Testis (tissue), 3 donors: Measurements from ENCODE around the gene DHX9. TPM values are rescaled to one million over a fixed set of nuclear protein-coding genes. Genes with fewer than 3 reads are reported as not detected.

Source experiments
- DNase-seq: peaks from one replicate; pipeline ENCODE4 v3.0.0-alpha.2; 2019
- H3K27ac ChIP-seq, 2 donors: fragments of 200-600 bp; sonication (generic); one replicate each; pipeline ENCODE4 v1.5.1; 2019
- H3K27me3 ChIP-seq: fragments of 200-600 bp; sonication (generic); one replicate; pipeline ENCODE4 v1.5.1; 2019
- H3K36me3 ChIP-seq: fragments of 200-600 bp; sonication (generic); one replicate; pipeline ENCODE4 v1.5.1; 2017; ENCODE audit warnings: low read depth; ENCODE audit errors: missing control alignments
- H3K4me1 ChIP-seq: fragments of 200-600 bp; sonication (generic); one replicate; pipeline ENCODE4 v1.5.1; 2019
- H3K4me3 ChIP-seq, 2 donors: fragments of 200-600 bp; sonication (generic); one replicate each; pipeline ENCODE4 v1.5.1; 2017 to 2019
- H3K9me3 ChIP-seq: fragments of 200-600 bp; sonication (generic); one replicate; pipeline ENCODE4 v1.5.1; 2017
- POLR2A ChIP-seq: fragments of 450-650 bp; IDR thresholded peaks from one replicate; pipeline ENCODE4 v1.6.1; 2017; ENCODE audit warnings: antibody characterized with exemption, mild to moderate bottlenecking, moderate library complexity
- WGBS, 2 donors: methylation state at CpG; one replicate each; pipeline ENCODE4 v1.1.5; 2018; 5-methylcytosine and 5-hydroxymethylcytosine counted together
- intact Hi-C: fragments of 100-400 bp; cut with DNase I; formaldehyde crosslinking; loops from one replicate; pipeline ENCODE4 v1.15.1; 2023; ENCODE audit warnings: low total_unique reads
- polyA plus RNA-seq: library from polyadenylated mRNA; stranded (reverse); fragments of 350-450 nt; fragmentation: Illumina TruSeq; extraction: RNeasy Lipid Tissue Mini Kit (QIAGEN cat#74804); gene quantifications from one replicate; pipeline ENCODE4 v1.2.3, GENCODE V29; 2014; ENCODE audit warnings: low read depth, low replicate concordance; ENCODE audit not compliant: insufficient read depth
- total RNA-seq, 2 donors: library from RNA; depleted of rRNA; stranded (reverse); fragments of >200 nt; gene quantifications; one replicate each; pipeline ENCODE4 v1.2.3, GENCODE V29; 2016
- TF ChIP-seq, protein P1 (sequence below), 3 experiments: fragments of 450-650 bp in 2 of 3; fragments of 200-600 bp in 1 of 3; sonication (generic) in 1 of 3; IDR thresholded peaks; one replicate each; pipeline ENCODE4 v1.5.1; 2016 to 2019; ENCODE audit warnings: antibody characterized with exemption in 3 of 3, mild to moderate bottlenecking in 2 of 3, moderate library complexity in 1 of 3

DHX9 gene
- total and polyA plus RNA-seq, 3 donors from 2014 or later: 117 to 163 (median 139) TPM

- H3K36me3 ChIP-seq: peaks cover 4% of the 10 kb centered on the region
- no peak for TF ChIP-seq POLR2A
- TF ChIP-seq, protein P1, sequence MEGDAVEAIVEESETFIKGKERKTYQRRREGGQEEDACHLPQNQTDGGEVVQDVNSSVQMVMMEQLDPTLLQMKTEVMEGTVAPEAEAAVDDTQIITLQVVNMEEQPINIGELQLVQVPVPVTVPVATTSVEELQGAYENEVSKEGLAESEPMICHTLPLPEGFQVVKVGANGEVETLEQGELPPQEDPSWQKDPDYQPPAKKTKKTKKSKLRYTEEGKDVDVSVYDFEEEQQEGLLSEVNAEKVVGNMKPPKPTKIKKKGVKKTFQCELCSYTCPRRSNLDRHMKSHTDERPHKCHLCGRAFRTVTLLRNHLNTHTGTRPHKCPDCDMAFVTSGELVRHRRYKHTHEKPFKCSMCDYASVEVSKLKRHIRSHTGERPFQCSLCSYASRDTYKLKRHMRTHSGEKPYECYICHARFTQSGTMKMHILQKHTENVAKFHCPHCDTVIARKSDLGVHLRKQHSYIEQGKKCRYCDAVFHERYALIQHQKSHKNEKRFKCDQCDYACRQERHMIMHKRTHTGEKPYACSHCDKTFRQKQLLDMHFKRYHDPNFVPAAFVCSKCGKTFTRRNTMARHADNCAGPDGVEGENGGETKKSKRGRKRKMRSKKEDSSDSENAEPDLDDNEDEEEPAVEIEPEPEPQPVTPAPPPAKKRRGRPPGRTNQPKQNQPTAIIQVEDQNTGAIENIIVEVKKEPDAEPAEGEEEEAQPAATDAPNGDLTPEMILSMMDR (IDR thresholded peaks at IDR 0.05): no peak
- WGBS, 2 donors: 89 to 93% methylated on average over 3 of the region's 3 CpGs
- H3K9me3 ChIP-seq: no peaks in the 10 kb centered on the region
- H3K4me1 ChIP-seq: peaks cover 8% of the 10 kb centered on the region
- no peak for DNase-seq
- no peak overlapping the region for H3K4me3 ChIP-seq
- no peak overlapping the region for H3K27ac ChIP-seq
- intact Hi-C loops: no loop called here
- no peaks in the 10 kb centered on the region for H3K27me3 ChIP-seq
These were observed 18.1 kb downstream of the DHX9 start for GRCh38 chr1:182857212-182857611.

DNA sequence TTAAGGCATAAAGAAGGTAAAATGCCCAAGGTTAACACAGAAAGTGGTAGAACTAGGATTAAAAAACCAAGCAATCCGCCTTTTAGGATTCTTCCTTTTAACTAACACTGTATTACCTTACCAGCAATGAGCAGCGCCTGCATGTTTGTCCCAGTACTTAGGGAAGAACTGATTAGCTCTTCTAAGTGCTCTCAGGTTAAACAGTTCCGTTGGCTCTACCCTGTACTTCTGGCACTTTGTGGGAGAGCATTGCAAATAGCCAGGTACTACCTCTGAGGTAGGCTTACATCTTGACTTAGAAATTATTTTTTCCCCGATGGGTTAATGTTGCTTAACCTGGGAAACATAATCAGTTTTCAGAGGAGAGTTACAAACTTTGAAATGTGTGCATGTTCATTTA, 21.5 kb downstream of the DHX9 start:
- Histone ChIP-seq H3K27ac (no peak overlapping the region), H3K27me3 (no peaks in the 10 kb centered on the region), H3K9me3 (no peaks in the 10 kb centered on the region), H3K36me3 (no peaks in the 10 kb centered on the region), H3K4me1 (no peaks in the 10 kb centered on the region), H3K4me3 (no peak overlapping the region)
- 86 to 91% methylated on average over 4 of the region's 4 CpGs for WGBS, 2 donors
- intact Hi-C loops: no loop called here
- DNase-seq: no peak
- no peak for TF ChIP-seq POLR2A
- TF ChIP-seq, protein P1 (IDR thresholded peaks at IDR 0.05): no peak

DNA sequence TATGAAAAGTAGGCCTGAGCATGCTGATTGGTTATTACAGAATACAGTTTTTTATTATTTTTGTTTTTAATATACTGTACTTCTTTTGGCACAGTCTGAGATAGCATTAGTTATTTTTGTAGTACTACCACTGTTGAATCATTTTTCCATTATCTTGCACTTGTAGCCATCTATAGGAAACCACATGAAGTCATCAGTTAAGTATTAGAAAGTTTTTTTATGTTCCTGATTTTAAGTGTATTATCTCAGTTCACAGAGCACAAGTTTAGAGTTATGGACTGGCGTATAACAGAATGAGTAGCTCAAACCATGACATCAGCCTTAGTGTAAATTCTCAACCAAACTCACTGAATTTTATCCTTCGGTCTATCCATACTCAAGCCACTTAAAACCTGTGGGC, 22.8 kb downstream of the DHX9 start:
- Histone ChIP-seq H3K27me3 (no peaks in the 10 kb centered on the region), H3K36me3 (no peaks in the 10 kb centered on the region), H3K9me3 (no peaks in the 10 kb centered on the region), H3K4me3 (no peak overlapping the region), H3K27ac (no peak overlapping the region), H3K4me1 (no peaks in the 10 kb centered on the region)
- intact Hi-C loops: no loop called here
- DNase-seq: no peak
- WGBS, 2 donors: 78 to 83% methylated on average over 2 of the region's 2 CpGs
- TF ChIP-seq POLR2A: no peak
- TF ChIP-seq, protein P1 (IDR thresholded peaks at IDR 0.05): no peak

DNA sequence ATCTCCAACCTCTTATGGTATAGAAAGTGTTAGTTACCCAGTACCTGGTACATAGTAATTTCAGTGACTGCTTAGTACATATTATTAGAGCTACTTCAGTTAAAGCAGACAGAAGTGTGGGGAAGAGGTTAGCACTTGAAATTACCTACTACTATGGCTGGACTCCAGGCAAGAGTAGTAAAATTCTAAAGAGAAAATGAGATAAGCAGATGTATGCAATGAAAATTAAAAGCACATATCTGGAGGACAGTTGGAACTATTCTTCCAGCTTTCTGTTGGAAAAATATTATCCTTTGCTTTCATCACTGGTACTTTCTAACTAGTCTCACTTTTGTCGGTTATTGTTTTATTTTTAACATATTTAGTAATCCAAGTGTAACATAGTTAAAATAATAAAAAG, 23.7 kb downstream of the DHX9 start:
- no peak overlapping the region for H3K4me3 ChIP-seq
- no peak for DNase-seq
- intact Hi-C loops: no loop called here
- H3K27ac ChIP-seq: no peak overlapping the region
- WGBS, 2 donors: 88 to 95% methylated on average over 1 of the region's 1 CpG
- no peaks in the 10 kb centered on the region for H3K9me3 ChIP-seq
- no peak for TF ChIP-seq POLR2A
- H3K27me3 ChIP-seq: no peaks in the 10 kb centered on the region
- no peaks in the 10 kb centered on the region for H3K36me3 ChIP-seq
- H3K4me1 ChIP-seq: no peaks in the 10 kb centered on the region

DNA sequence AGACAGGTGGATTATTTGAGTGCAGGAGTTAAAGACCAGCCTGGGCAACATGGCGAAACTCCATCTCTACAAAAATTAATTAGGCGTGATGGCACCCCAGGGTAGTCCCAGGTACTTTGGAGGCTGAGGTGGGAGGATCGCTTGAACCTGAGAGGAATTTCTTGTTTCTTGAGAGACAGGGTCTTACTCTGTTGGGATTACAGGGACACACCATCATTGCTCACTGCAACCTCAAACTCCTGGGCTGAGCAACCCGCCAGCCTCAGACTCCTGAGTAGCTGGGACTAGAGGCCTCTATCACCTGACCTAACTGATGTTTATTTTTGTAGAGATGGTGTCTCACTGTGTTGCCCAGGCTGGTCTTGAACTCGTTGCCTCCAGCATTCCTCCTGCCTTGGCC, 24.8 kb downstream of the DHX9 start:
- Histone ChIP-seq H3K4me1 (no peaks in the 10 kb centered on the region), H3K9me3 (no peaks in the 10 kb centered on the region), H3K27me3 (no peaks in the 10 kb centered on the region), H3K36me3 (no peaks in the 10 kb centered on the region), H3K27ac (no peak overlapping the region), H3K4me3 (no peak overlapping the region)
- no peak for DNase-seq
- WGBS, 2 donors: 95 to 98% methylated on average over 5 of the region's 5 CpGs
- TF ChIP-seq, protein P1 (IDR thresholded peaks at IDR 0.05): no peak
- TF ChIP-seq POLR2A: no peak
- intact Hi-C loops: no loop called here
